ENCODE data around the gene TERF2IP. TPM values are rescaled to one million over a fixed set of nuclear protein-coding genes. Genes with fewer than 3 reads are reported as not detected.
A peak's percentile ranks its signal among the peaks of the same experiment; 100 is the strongest.

TERF2IP gene
- total and polyA plus RNA-seq, 2 of the 13 experiments (the other 11 are each of a cell fraction or from before 2014, with no cell fraction given): 26.4 to 50.2 TPM

DNA sequence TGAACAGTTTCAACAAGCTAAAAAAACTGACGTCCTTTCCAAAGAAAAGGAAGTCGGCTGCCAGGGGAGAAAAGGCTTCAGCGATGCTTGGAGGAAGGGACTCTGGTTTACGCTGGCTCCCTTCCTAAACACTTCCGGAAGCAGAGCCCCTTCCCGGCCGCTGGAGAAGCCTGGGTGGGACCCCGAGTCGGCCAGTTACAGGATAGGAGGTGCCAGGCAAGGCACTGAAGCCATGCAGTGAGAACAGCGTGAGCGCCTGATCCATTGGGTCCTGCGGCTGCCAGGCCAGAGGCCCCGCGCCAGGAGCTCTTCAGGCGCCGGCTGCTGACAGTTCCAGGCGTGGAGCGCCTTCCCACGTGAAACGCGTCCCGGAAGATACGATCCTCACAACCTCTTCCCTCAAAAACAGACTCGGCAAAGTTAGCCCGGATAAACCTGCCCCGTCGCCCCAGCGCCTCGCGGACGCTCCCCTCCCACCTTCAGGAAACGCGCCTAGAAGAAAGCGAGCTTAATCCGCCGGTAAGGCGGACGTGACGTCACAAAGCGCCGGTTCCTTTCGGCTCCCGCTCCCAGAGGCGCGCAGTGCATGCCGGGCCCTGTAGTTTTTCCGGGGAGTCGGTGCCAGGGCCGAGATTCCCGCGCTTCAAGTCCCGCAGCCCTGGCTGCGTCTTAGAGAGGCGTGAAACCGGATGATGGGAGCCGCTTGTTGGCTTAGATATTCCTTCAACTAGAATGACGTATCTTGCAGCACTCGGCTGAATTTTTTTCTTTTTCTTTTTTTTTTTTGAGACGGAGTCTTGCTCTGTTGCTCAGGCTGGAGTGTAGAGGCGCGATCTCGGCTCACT is 24.6 kb upstream of the TERF2IP start, which contains the start of gene ADAT1 (continued):
- TF ChIP-seq, protein P1, sequence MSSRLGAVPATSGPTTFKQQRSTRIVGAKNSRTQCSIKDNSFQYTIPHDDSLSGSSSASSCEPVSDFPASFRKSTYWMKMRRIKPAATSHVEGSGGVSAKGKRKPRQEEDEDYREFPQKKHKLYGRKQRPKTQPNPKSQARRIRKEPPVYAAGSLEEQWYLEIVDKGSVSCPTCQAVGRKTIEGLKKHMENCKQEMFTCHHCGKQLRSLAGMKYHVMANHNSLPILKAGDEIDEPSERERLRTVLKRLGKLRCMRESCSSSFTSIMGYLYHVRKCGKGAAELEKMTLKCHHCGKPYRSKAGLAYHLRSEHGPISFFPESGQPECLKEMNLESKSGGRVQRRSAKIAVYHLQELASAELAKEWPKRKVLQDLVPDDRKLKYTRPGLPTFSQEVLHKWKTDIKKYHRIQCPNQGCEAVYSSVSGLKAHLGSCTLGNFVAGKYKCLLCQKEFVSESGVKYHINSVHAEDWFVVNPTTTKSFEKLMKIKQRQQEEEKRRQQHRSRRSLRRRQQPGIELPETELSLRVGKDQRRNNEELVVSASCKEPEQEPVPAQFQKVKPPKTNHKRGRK (CRISPR knock-in tag; IDR thresholded peaks at IDR 0.05): no peak
- TF ChIP-seq CENPX (CRISPR knock-in tag; IDR thresholded peaks at IDR 0.05) (no peak), RFX3 (CRISPR knock-in tag; IDR thresholded peaks at IDR 0.05) (no peak), KDM4B (CRISPR knock-in tag; IDR thresholded peaks at IDR 0.05) (no peak), KAT2B (IDR thresholded peaks at IDR 0.05; ENCODE audit: borderline replicate concordance, low read depth, low read length) (no peak), ZBTB1 (CRISPR knock-in tag; IDR thresholded peaks at IDR 0.05; ENCODE audit: borderline replicate concordance) (no peak), PPARG (CRISPR knock-in tag; conservative IDR thresholded peaks at IDR 0.05) (0 out of 2 replicates have a peak, but pooled peaks have one; percentile 25), TRIM24 (CRISPR knock-in tag; IDR thresholded peaks at IDR 0.05) (no peak), ZNF766 (CRISPR knock-in tag; IDR thresholded peaks at IDR 0.05; ENCODE audit: borderline replicate concordance) (peak; percentile 64), PCBP2 (optimal IDR thresholded peaks at IDR 0.05; ENCODE audit: low read depth, low read length, poor library complexity, severe bottlenecking) (no peak), FOXK1 (CRISPR knock-in tag; IDR thresholded peaks at IDR 0.05; ENCODE audit: borderline replicate concordance, low read depth) (peak; percentile 81; the same call in 1 of the 2 replicates)
- TF ChIP-seq, protein P2, sequence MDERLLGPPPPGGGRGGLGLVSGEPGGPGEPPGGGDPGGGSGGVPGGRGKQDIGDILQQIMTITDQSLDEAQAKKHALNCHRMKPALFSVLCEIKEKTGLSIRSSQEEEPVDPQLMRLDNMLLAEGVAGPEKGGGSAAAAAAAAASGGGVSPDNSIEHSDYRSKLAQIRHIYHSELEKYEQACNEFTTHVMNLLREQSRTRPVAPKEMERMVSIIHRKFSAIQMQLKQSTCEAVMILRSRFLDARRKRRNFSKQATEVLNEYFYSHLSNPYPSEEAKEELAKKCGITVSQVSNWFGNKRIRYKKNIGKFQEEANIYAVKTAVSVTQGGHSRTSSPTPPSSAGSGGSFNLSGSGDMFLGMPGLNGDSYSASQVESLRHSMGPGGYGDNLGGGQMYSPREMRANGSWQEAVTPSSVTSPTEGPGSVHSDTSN (CRISPR knock-in tag; IDR thresholded peaks at IDR 0.05): no peak
- TF ChIP-seq, protein P3, sequence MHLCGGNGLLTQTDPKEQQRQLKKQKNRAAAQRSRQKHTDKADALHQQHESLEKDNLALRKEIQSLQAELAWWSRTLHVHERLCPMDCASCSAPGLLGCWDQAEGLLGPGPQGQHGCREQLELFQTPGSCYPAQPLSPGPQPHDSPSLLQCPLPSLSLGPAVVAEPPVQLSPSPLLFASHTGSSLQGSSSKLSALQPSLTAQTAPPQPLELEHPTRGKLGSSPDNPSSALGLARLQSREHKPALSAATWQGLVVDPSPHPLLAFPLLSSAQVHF (CRISPR knock-in tag; IDR thresholded peaks at IDR 0.05): no peak
- TF ChIP-seq, protein P4, sequence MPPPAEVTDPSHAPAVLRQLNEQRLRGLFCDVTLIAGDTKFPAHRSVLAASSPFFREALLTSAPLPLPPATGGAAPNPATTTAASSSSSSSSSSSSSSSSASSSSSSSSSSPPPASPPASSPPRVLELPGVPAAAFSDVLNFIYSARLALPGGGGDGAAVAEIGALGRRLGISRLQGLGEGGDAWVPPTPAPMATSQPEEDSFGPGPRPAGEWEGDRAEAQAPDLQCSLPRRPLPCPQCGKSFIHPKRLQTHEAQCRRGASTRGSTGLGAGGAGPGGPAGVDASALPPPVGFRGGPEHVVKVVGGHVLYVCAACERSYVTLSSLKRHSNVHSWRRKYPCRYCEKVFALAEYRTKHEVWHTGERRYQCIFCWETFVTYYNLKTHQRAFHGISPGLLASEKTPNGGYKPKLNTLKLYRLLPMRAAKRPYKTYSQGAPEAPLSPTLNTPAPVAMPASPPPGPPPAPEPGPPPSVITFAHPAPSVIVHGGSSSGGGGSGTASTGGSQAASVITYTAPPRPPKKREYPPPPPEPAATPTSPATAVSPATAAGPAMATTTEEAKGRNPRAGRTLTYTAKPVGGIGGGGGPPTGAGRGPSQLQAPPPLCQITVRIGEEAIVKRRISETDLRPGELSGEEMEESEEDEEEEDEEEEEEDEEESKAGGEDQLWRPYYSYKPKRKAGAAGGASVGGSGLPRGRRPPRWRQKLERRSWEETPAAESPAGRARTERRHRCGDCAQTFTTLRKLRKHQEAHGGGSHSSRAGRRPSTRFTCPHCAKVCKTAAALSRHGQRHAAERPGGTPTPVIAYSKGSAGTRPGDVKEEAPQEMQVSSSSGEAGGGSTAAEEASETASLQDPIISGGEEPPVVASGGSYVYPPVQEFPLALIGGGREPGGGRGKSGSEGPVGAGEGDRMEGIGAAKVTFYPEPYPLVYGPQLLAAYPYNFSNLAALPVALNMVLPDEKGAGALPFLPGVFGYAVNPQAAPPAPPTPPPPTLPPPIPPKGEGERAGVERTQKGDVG (CRISPR knock-in tag; IDR thresholded peaks at IDR 0.05; ENCODE audit: borderline replicate concordance): no peak
- TF ChIP-seq, protein P5, sequence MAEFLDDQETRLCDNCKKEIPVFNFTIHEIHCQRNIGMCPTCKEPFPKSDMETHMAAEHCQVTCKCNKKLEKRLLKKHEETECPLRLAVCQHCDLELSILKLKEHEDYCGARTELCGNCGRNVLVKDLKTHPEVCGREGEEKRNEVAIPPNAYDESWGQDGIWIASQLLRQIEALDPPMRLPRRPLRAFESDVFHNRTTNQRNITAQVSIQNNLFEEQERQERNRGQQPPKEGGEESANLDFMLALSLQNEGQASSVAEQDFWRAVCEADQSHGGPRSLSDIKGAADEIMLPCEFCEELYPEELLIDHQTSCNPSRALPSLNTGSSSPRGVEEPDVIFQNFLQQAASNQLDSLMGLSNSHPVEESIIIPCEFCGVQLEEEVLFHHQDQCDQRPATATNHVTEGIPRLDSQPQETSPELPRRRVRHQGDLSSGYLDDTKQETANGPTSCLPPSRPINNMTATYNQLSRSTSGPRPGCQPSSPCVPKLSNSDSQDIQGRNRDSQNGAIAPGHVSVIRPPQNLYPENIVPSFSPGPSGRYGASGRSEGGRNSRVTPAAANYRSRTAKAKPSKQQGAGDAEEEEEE (CRISPR knock-in tag; IDR thresholded peaks at IDR 0.05; ENCODE audit: borderline replicate concordance): no peak; the same call in 1 of the 2 replicates
- TF ChIP-seq, protein P6, sequence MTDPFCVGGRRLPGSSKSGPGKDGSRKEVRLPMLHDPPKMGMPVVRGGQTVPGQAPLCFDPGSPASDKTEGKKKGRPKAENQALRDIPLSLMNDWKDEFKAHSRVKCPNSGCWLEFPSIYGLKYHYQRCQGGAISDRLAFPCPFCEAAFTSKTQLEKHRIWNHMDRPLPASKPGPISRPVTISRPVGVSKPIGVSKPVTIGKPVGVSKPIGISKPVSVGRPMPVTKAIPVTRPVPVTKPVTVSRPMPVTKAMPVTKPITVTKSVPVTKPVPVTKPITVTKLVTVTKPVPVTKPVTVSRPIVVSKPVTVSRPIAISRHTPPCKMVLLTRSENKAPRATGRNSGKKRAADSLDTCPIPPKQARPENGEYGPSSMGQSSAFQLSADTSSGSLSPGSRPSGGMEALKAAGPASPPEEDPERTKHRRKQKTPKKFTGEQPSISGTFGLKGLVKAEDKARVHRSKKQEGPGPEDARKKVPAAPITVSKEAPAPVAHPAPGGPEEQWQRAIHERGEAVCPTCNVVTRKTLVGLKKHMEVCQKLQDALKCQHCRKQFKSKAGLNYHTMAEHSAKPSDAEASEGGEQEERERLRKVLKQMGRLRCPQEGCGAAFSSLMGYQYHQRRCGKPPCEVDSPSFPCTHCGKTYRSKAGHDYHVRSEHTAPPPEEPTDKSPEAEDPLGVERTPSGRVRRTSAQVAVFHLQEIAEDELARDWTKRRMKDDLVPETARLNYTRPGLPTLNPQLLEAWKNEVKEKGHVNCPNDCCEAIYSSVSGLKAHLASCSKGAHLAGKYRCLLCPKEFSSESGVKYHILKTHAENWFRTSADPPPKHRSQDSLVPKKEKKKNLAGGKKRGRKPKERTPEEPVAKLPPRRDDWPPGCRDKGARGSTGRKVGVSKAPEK (CRISPR knock-in tag; IDR thresholded peaks at IDR 0.05; ENCODE audit: borderline replicate concordance): no peak

All from HepG2 (cell line).